ENCODE data around the gene LAMB3.

- TF ChIP-seq POLR2A (IDR thresholded peaks at IDR 0.05; ENCODE audit: low read depth, low read length) (no peak), POU2F2 (IDR thresholded peaks at IDR 0.05; ENCODE audit: low read depth, low read length) (no peak), POLR2AphosphoS5 (IDR thresholded peaks at IDR 0.05; ENCODE audit: low read depth, low read length) (no peak), PAX5 (IDR thresholded peaks at IDR 0.05; ENCODE audit: insufficient read depth, low read length, severe bottlenecking) (no peak), TAF1 (IDR thresholded peaks at IDR 0.05; ENCODE audit: low read depth, low read length) (no peak), SPI1 (IDR thresholded peaks at IDR 0.05; ENCODE audit: low read depth, low read length) (no peak)
Observed at GRCh38 chr1:209580577-209580976, 71.6 kb downstream of the LAMB3 start.
